Fibroblast of pulmonary artery (primary cell): ENCODE measurements around the gene MYH15.
A peak's percentile ranks its signal among the peaks of the same experiment; 100 is the strongest.

Experiments
- DNase-seq: peaks from one replicate; pipeline ENCODE4 v3.0.0-alpha.2; 2010; ENCODE audit warnings: low read depth
- H3K4me3 ChIP-seq: replicated peaks from 2 replicates; pipeline ENCODE4 v1.5.1; 2011; ENCODE audit warnings: low read depth, mild to moderate bottlenecking, control low read depth, low read length, moderate library complexity
- TF ChIP-seq, protein P1 (sequence below): IDR thresholded peaks from 2 replicates; pipeline ENCODE4 v1.5.1; 2011; ENCODE audit warnings: mild to moderate bottlenecking, control low read depth, low read length, inconsistent platforms; ENCODE audit errors: missing control alignments

The MYH15 gene

DNA sequence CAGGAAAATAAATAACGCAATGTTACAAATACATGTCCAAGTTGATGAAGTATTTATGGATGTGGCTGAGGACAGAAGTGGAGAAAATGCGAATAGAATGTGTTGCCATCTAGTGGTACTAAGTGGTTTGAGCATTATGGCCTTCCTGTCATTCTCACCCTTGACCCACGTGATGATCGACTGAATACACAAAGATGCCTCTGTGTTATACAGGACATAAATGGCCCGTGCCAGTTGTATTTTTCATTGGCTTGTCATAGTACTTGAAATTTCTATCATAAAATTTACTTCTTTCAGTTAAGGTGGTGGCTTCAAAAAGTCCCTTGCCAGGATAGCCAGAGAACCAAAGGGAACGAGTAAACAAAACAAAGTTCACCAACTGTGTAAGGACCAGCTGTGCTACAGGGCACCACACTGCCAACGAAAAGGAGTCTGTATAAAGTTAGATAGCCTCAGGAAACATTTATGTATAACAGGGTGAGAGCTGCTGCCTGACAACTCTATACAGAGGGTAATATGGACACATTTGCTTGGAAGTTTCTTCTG, 103.7 kb downstream of the MYH15 start:
- peak; percentile 77 for DNase-seq
- H3K4me3 ChIP-seq, result no peak overlapping the region
- TF ChIP-seq, protein P1, sequence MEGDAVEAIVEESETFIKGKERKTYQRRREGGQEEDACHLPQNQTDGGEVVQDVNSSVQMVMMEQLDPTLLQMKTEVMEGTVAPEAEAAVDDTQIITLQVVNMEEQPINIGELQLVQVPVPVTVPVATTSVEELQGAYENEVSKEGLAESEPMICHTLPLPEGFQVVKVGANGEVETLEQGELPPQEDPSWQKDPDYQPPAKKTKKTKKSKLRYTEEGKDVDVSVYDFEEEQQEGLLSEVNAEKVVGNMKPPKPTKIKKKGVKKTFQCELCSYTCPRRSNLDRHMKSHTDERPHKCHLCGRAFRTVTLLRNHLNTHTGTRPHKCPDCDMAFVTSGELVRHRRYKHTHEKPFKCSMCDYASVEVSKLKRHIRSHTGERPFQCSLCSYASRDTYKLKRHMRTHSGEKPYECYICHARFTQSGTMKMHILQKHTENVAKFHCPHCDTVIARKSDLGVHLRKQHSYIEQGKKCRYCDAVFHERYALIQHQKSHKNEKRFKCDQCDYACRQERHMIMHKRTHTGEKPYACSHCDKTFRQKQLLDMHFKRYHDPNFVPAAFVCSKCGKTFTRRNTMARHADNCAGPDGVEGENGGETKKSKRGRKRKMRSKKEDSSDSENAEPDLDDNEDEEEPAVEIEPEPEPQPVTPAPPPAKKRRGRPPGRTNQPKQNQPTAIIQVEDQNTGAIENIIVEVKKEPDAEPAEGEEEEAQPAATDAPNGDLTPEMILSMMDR, result peak; percentile 61

DNA sequence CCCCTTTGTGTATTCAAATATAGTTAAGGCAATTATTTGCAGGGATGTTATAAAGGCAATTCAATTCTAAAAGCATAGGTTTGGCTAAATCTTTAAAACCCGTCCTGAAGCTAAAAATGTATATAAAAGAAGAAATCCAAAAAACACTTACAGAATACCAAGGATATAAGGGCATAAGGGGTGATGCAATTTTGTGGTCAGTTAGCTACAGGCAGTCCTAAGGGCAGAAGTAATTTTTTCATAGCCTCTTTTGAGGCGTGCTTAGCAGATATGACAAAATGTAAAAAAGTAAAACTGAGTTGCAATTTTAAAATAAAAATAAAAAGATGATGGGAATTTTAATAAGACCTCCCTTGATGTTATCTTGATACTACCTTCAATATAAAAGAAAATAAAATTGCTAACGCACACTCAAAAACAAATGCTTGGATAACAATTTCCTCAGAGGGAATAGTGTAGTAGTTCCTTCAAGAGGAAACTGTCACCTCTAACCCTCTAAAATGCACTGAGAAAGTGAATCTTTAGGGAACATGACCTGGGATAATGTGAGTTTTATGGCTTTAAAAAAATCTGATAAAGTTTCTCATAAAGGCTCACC, 104.2 kb downstream of the MYH15 start:
- H3K4me3 ChIP-seq, result no peak overlapping the region
- TF ChIP-seq, protein P1, result no peak
- DNase-seq, result peak; percentile 22

DNA sequence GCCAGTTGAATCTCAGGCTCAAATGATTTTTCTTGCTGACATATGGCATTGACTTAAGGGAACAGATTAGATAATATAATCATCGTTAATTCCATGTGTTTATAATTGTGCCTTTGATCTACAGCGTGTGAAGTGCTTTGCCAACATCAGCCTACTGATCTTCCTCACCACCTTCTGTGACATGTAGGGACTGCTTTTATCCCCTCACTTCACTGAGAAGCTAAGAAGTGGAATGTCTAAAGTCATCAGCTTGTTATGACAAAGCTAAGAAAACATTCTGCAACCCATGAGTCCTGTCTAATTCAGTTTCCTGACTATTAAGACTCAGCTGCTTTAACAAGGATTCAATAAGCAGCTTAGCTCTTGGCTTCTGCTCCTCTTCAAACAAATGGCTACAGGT, 106.0 kb downstream of the MYH15 start:
- TF ChIP-seq, protein P1, result no peak
- H3K4me3 ChIP-seq, result no peak overlapping the region

DNA sequence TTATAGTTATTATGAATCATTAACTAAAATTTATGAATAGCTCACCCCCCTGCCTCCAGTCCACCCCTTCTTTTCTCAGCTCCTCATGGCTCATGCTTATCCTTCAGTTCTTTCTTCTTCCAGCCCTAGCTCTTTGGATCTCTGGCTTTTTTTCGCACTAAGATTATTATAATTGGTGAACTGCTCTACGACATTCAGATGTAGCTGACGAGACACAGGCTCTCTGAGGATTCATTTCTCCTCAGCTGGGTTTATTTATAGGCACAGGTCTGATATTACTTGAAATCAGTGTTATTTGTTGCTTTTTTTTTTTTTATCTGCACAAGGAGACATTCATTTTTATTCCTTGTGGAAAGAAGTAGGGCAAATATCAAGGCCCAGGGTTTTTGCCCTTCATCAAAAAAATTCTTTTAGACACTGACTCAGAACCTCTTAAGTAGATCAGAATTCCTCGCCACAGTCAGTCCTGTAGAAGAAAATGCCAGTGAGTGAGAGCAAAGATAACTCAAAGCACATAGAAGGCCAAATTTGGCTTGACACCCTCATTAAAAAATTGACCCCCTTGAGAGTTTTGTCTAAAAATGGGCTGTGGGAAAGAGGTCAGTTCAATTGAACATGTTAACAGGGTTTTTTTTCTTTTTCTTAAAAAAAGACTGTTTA, 106.6 kb downstream of the MYH15 start:
- H3K4me3 ChIP-seq, result no peak overlapping the region
- DNase-seq, result no peak
- TF ChIP-seq, protein P1, result no peak

More for the DNA sequence above, 106.0 kb downstream of the MYH15 start:
- DNase-seq, result no peak

DNA sequence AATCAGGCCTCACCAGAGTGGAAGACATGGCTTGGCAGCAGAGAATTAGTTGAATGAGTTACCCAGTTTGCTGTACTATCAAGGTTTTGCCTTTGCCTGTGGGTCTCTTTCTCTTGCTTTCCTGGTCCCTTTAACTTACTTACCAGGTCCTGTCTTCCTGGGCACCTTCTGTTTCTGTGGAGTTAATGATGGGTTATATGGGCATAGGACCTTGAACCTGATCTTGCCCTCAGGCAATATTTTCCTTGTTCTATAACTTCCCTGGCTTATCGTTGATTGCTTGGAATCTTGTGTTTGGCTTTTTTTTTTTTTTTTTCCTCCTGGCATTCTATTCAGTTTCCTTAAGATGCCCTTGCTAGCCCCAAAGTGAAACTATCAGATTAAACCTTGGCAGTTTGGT, 107.2 kb downstream of the MYH15 start:
- TF ChIP-seq, protein P1, result no peak
- H3K4me3 ChIP-seq, result no peak overlapping the region
- no peak for DNase-seq

DNA sequence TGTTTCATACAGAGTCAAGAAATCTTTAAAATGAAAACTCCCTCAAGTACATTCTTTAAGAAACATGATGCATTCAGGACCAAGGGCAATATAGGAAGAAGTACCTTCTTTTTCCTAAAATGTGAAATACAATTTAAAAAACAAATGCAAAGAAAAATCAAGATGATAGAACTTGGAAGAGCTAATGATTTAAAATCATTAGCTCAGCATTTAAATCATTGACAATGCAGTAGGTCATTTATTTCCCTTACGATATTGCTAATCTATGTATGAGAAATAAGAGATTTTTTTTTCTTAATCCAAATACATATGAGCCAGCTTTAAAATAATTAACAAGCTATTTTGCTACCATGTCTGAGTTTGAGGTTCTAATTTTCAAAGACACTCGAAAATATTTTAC, 108.6 kb downstream of the MYH15 start:
- TF ChIP-seq, protein P1, result no peak
- no peak overlapping the region for H3K4me3 ChIP-seq
- no peak for DNase-seq
